GM12878 (cell line): ENCODE data around the gene RRAD.

Source experiments
- CHD2 ChIP-seq: IDR thresholded peaks from 2 replicates; pipeline ENCODE4 v1.6.1; 2011; ENCODE audit warnings: low read depth, low read length, improper control_type of control experiment, borderline replicate concordance
- EED ChIP-seq: sonication (generic); IDR thresholded peaks from 2 replicates; pipeline ENCODE4 v1.6.1; 2016; ENCODE audit warnings: antibody characterized with exemption, low read depth
- GABPA ChIP-seq: IDR thresholded peaks from 2 replicates; pipeline ENCODE4 v1.6.1; 2014; ENCODE audit warnings: antibody characterized with exemption, low read depth, mild to moderate bottlenecking, inconsistent platforms
- JUND ChIP-seq: IDR thresholded peaks from 2 replicates; pipeline ENCODE4 v1.6.1; 2012; ENCODE audit warnings: low read depth, mild to moderate bottlenecking, low read length, improper control_type of control experiment, moderate library complexity
- TF ChIP-seq, protein P1 (sequence below), 3 experiments: IDR thresholded peaks in 2 of 3; conservative IDR thresholded peaks in 1 of 3; 2 replicates each; pipeline ENCODE4 v1.5.1; 2011; ENCODE audit warnings: low read depth in 3 of 3, low read length in 3 of 3, mild to moderate bottlenecking in 3 of 3, control low read depth in 2 of 3, moderate library complexity in 2 of 3, inconsistent platforms in 1 of 3, mixed read lengths in 1 of 3; ENCODE audit not compliant: control insufficient read depth in 2 of 3, insufficient read depth in 1 of 3; ENCODE audit errors: extremely low read depth in 1 of 3
- TF ChIP-seq, protein P2 (sequence below): fragments of 450-650 bp; IDR thresholded peaks from 2 replicates; pipeline ENCODE4 v1.6.1; 2017; ENCODE audit warnings: mild to moderate bottlenecking, moderate library complexity
- TF ChIP-seq, protein P3 (sequence below): IDR thresholded peaks from 2 replicates; pipeline ENCODE4 v1.6.1; 2011; ENCODE audit warnings: low read depth, low read length, improper control_type of control experiment, borderline replicate concordance

- no peak for TF ChIP-seq EED
- TF ChIP-seq, protein P1, sequence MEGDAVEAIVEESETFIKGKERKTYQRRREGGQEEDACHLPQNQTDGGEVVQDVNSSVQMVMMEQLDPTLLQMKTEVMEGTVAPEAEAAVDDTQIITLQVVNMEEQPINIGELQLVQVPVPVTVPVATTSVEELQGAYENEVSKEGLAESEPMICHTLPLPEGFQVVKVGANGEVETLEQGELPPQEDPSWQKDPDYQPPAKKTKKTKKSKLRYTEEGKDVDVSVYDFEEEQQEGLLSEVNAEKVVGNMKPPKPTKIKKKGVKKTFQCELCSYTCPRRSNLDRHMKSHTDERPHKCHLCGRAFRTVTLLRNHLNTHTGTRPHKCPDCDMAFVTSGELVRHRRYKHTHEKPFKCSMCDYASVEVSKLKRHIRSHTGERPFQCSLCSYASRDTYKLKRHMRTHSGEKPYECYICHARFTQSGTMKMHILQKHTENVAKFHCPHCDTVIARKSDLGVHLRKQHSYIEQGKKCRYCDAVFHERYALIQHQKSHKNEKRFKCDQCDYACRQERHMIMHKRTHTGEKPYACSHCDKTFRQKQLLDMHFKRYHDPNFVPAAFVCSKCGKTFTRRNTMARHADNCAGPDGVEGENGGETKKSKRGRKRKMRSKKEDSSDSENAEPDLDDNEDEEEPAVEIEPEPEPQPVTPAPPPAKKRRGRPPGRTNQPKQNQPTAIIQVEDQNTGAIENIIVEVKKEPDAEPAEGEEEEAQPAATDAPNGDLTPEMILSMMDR (IDR thresholded peaks at IDR 0.05 in 2 of 3, conservative IDR thresholded peaks at IDR 0.05 in 1 of 3; ENCODE audit: control insufficient read depth in 2 of 3, extremely low read depth in 1 of 3, insufficient read depth in 1 of 3, low read depth in 3 of 3, low read length in 3 of 3): no peak
- no peak for TF ChIP-seq GABPA
- TF ChIP-seq, protein P2, sequence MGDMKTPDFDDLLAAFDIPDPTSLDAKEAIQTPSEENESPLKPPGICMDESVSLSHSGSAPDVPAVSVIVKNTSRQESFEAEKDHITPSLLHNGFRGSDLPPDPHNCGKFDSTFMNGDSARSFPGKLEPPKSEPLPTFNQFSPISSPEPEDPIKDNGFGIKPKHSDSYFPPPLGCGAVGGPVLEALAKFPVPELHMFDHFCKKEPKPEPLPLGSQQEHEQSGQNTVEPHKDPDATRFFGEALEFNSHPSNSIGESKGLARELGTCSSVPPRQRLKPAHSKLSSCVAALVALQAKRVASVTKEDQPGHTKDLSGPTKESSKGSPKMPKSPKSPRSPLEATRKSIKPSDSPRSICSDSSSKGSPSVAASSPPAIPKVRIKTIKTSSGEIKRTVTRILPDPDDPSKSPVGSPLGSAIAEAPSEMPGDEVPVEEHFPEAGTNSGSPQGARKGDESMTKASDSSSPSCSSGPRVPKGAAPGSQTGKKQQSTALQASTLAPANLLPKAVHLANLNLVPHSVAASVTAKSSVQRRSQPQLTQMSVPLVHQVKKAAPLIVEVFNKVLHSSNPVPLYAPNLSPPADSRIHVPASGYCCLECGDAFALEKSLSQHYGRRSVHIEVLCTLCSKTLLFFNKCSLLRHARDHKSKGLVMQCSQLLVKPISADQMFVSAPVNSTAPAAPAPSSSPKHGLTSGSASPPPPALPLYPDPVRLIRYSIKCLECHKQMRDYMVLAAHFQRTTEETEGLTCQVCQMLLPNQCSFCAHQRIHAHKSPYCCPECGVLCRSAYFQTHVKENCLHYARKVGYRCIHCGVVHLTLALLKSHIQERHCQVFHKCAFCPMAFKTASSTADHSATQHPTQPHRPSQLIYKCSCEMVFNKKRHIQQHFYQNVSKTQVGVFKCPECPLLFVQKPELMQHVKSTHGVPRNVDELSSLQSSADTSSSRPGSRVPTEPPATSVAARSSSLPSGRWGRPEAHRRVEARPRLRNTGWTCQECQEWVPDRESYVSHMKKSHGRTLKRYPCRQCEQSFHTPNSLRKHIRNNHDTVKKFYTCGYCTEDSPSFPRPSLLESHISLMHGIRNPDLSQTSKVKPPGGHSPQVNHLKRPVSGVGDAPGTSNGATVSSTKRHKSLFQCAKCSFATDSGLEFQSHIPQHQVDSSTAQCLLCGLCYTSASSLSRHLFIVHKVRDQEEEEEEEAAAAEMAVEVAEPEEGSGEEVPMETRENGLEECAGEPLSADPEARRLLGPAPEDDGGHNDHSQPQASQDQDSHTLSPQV: no peak
- TF ChIP-seq, protein P3, sequence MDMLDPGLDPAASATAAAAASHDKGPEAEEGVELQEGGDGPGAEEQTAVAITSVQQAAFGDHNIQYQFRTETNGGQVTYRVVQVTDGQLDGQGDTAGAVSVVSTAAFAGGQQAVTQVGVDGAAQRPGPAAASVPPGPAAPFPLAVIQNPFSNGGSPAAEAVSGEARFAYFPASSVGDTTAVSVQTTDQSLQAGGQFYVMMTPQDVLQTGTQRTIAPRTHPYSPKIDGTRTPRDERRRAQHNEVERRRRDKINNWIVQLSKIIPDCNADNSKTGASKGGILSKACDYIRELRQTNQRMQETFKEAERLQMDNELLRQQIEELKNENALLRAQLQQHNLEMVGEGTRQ: no peak
- TF ChIP-seq CHD2: no peak
- TF ChIP-seq JUND: no peak
Measured at GRCh38 chr16:66871840-66872239, 53.5 kb downstream of the RRAD start.
